Esophagus mucosa (tissue), 1 donor: ENCODE measurements around the gene ABCC3. TPM values are rescaled to one million over a fixed set of nuclear protein-coding genes. Genes with fewer than 3 reads are reported as not detected.
A peak's percentile ranks its signal among the peaks of the same experiment; 100 is the strongest.

Source experiments
- ATAC-seq: fragments of 200-7000 bp; cut with Tn5 transposase; one replicate; pipeline ENCODE4 v1.9.1; 2020
- total RNA-seq: library from RNA; stranded (reverse); gene quantifications from one replicate; pipeline ENCODE4 v1.2.4, GENCODE V29; 2023
- donor health status: DM: yes; HTN: yes; CAD: no.

Gene ABCC3
- total RNA-seq, 1 donor from 2014 or later, result 17.6 TPM

GRCh38 chr17:50608700-50609379 lies 25.8 kb upstream of the ABCC3 start:
- no peak for ATAC-seq

- ATAC-seq, result no peak
Observed at GRCh38 chr17:50609380-50610074, 25.2 kb upstream of the ABCC3 start.

- ATAC-seq, result no peak
Observed at GRCh38 chr17:50611634-50612033, 23.0 kb upstream of the ABCC3 start.

GRCh38 chr17:50612281-50612680 lies 22.4 kb upstream of the ABCC3 start:
- ATAC-seq, result no peak

- ATAC-seq, result no peak
Observed at GRCh38 chr17:50613007-50613992, 21.4 kb upstream of the ABCC3 start.

GRCh38 chr17:50614471-50615051 lies 20.1 kb upstream of the ABCC3 start:
- ATAC-seq, result no peak

- ATAC-seq, result no peak
Observed at GRCh38 chr17:50615828-50616227, 18.9 kb upstream of the ABCC3 start.

GRCh38 chr17:50618300-50618699 lies 16.4 kb upstream of the ABCC3 start:
- ATAC-seq, result no peak

GRCh38 chr17:50618941-50619340 lies 15.7 kb upstream of the ABCC3 start:
- peak; percentile 34 for ATAC-seq

- no peak for ATAC-seq
Observed at GRCh38 chr17:50619489-50619888, 15.2 kb upstream of the ABCC3 start.

GRCh38 chr17:50620237-50620636 lies 14.4 kb upstream of the ABCC3 start:
- ATAC-seq, result no peak

GRCh38 chr17:50620858-50621257 lies 13.8 kb upstream of the ABCC3 start:
- no peak for ATAC-seq

- ATAC-seq, result no peak
Observed at GRCh38 chr17:50621574-50622031, 13.1 kb upstream of the ABCC3 start.

GRCh38 chr17:50624321-50624934 lies 10.3 kb upstream of the ABCC3 start:
- ATAC-seq, result no peak

GRCh38 chr17:50625032-50625871 lies 9.4 kb upstream of the ABCC3 start:
- ATAC-seq, result no peak

GRCh38 chr17:50626037-50626574 lies 8.6 kb upstream of the ABCC3 start:
- ATAC-seq, result peak; percentile 41

GRCh38 chr17:50627036-50627781 lies 7.5 kb upstream of the ABCC3 start:
- ATAC-seq, result no peak

- no peak for ATAC-seq
Observed at GRCh38 chr17:50627782-50628601, 6.7 kb upstream of the ABCC3 start.

GRCh38 chr17:50629902-50630301 lies 4.8 kb upstream of the ABCC3 start:
- no peak for ATAC-seq
